Activated T-cell treated with anti-CD3 and anti-CD28 coated beads, Interleukin-2, amount 50 U/mL, for 24 hours (primary cell): Measurements from ENCODE around the gene TECPR1.

Source experiments
- DNase-seq: peaks from one replicate; pipeline ENCODE4 v3.0.0-alpha.2; 2020
- H3K27ac Mint-ChIP-seq: 2 replicates; pipeline ENCODE4 v1.8.0; 2020; ENCODE audit warnings: mild to moderate bottlenecking, mixed read lengths
- H3K27me3 Mint-ChIP-seq: 2 replicates; pipeline ENCODE4 v1.8.0; 2020; ENCODE audit warnings: mixed read lengths
- H3K36me3 Mint-ChIP-seq: 2 replicates; pipeline ENCODE4 v1.8.0; 2020; ENCODE audit warnings: low read depth, mixed read lengths
- H3K4me1 Mint-ChIP-seq: 2 replicates; pipeline ENCODE4 v1.8.0; 2020; ENCODE audit warnings: low read depth, mixed read lengths
- H3K4me3 Mint-ChIP-seq: 2 replicates; pipeline ENCODE4 v1.8.0; 2020; ENCODE audit warnings: mild to moderate bottlenecking, moderate library complexity, mixed read lengths
- H3K9me3 Mint-ChIP-seq: 2 replicates; pipeline ENCODE4 v1.8.0; 2020; ENCODE audit warnings: mixed read lengths

Gene TECPR1

GRCh38 chr7:98231493-98232262 lies 20.4 kb downstream of the TECPR1 start:
- H3K9me3 Mint-ChIP-seq: no peaks in the 10 kb centered on the region
- H3K4me1 Mint-ChIP-seq: no peaks in the 10 kb centered on the region
- H3K27me3 Mint-ChIP-seq: no peaks in the 10 kb centered on the region

GRCh38 chr7:98230746-98231471 lies 21.1 kb downstream of the TECPR1 start:
- no peaks in the 10 kb centered on the region for H3K27me3 Mint-ChIP-seq
- H3K9me3 Mint-ChIP-seq: no peaks in the 10 kb centered on the region
- H3K36me3 Mint-ChIP-seq: peaks cover 63% of the 10 kb centered on the region
- DNase-seq: no peak
- no peaks in the 10 kb centered on the region for H3K4me1 Mint-ChIP-seq
- no peak overlapping the region for H3K27ac Mint-ChIP-seq
- H3K4me3 Mint-ChIP-seq: no peak overlapping the region

More at GRCh38 chr7:98231493-98232262, 20.4 kb downstream of the TECPR1 start:
- DNase-seq: no peak
- Mint-ChIP-seq H3K36me3 (peaks cover 63% of the 10 kb centered on the region), H3K27ac (no peak overlapping the region), H3K4me3 (no peak overlapping the region)

GRCh38 chr7:98229991-98230745 lies 21.9 kb downstream of the TECPR1 start:
- peak overlapping the region; percentile 26 for H3K27ac Mint-ChIP-seq
- DNase-seq: no peak
- no peak overlapping the region for H3K4me3 Mint-ChIP-seq
- no peaks in the 10 kb centered on the region for H3K27me3 Mint-ChIP-seq
- H3K36me3 Mint-ChIP-seq: peaks cover 63% of the 10 kb centered on the region
- no peaks in the 10 kb centered on the region for H3K4me1 Mint-ChIP-seq
- H3K9me3 Mint-ChIP-seq: no peaks in the 10 kb centered on the region

- Mint-ChIP-seq H3K36me3 (peaks cover 56% of the 10 kb centered on the region), H3K4me3 (no peak overlapping the region), H3K27me3 (no peaks in the 10 kb centered on the region), H3K9me3 (no peaks in the 10 kb centered on the region), H3K27ac (no peak overlapping the region), H3K4me1 (no peaks in the 10 kb centered on the region)
- DNase-seq: no peak
These were observed 22.6 kb downstream of the TECPR1 start for GRCh38 chr7:98229441-98229840.

- Mint-ChIP-seq H3K27me3 (no peaks in the 10 kb centered on the region), H3K27ac (no peak overlapping the region), H3K36me3 (peaks cover 49% of the 10 kb centered on the region), H3K4me3 (no peak overlapping the region), H3K4me1 (no peaks in the 10 kb centered on the region), H3K9me3 (no peaks in the 10 kb centered on the region)
- DNase-seq: no peak
These were observed 23.2 kb downstream of the TECPR1 start for GRCh38 chr7:98228801-98229200.

GRCh38 chr7:98227939-98228338 lies 24.1 kb downstream of the TECPR1 start:
- Mint-ChIP-seq H3K4me1 (no peaks in the 10 kb centered on the region), H3K9me3 (no peaks in the 10 kb centered on the region), H3K27me3 (no peaks in the 10 kb centered on the region), H3K27ac (no peak overlapping the region), H3K36me3 (peaks cover 50% of the 10 kb centered on the region), H3K4me3 (no peak overlapping the region)
- DNase-seq: no peak

- H3K27ac Mint-ChIP-seq: peak overlapping the region; percentile 33
- H3K9me3 Mint-ChIP-seq: no peaks in the 10 kb centered on the region
- H3K4me3 Mint-ChIP-seq: no peak overlapping the region
- H3K36me3 Mint-ChIP-seq: peaks cover 52% of the 10 kb centered on the region
- no peak for DNase-seq
- H3K4me1 Mint-ChIP-seq: no peaks in the 10 kb centered on the region
- no peaks in the 10 kb centered on the region for H3K27me3 Mint-ChIP-seq
These were observed 26.0 kb downstream of the TECPR1 start for GRCh38 chr7:98225913-98226614.

- Mint-ChIP-seq H3K27me3 (no peaks in the 10 kb centered on the region), H3K4me1 (peaks cover 1% of the 10 kb centered on the region), H3K4me3 (no peak overlapping the region), H3K36me3 (peaks cover 48% of the 10 kb centered on the region), H3K9me3 (no peaks in the 10 kb centered on the region), H3K27ac (no peak overlapping the region)
- DNase-seq: no peak
These were observed 27.3 kb downstream of the TECPR1 start for GRCh38 chr7:98224701-98225181.

GRCh38 chr7:98223898-98224700 lies 27.9 kb downstream of the TECPR1 start:
- Mint-ChIP-seq H3K4me3 (no peak overlapping the region), H3K36me3 (peaks cover 48% of the 10 kb centered on the region), H3K27me3 (no peaks in the 10 kb centered on the region), H3K4me1 (peaks cover 6% of the 10 kb centered on the region), H3K9me3 (no peaks in the 10 kb centered on the region), H3K27ac (no peak overlapping the region)
- DNase-seq: no peak

- Mint-ChIP-seq H3K27me3 (no peaks in the 10 kb centered on the region), H3K4me1 (peaks cover 12% of the 10 kb centered on the region), H3K4me3 (no peak overlapping the region), H3K27ac (no peak overlapping the region), H3K36me3 (peaks cover 51% of the 10 kb centered on the region), H3K9me3 (no peaks in the 10 kb centered on the region)
- no peak for DNase-seq
These were observed 28.6 kb downstream of the TECPR1 start for GRCh38 chr7:98223351-98223897.

GRCh38 chr7:98222533-98223195 lies 29.4 kb downstream of the TECPR1 start:
- H3K4me1 Mint-ChIP-seq: peaks cover 16% of the 10 kb centered on the region
- no peaks in the 10 kb centered on the region for H3K9me3 Mint-ChIP-seq
- H3K4me3 Mint-ChIP-seq: no peak overlapping the region
- no peak for DNase-seq
- peaks cover 48% of the 10 kb centered on the region for H3K36me3 Mint-ChIP-seq
- H3K27ac Mint-ChIP-seq: no peak overlapping the region
- no peaks in the 10 kb centered on the region for H3K27me3 Mint-ChIP-seq

GRCh38 chr7:98221611-98222532 lies 30.2 kb downstream of the TECPR1 start:
- peaks cover 16% of the 10 kb centered on the region for H3K4me1 Mint-ChIP-seq
- DNase-seq: no peak
- no peaks in the 10 kb centered on the region for H3K27me3 Mint-ChIP-seq
- peaks cover 43% of the 10 kb centered on the region for H3K36me3 Mint-ChIP-seq
- H3K9me3 Mint-ChIP-seq: no peaks in the 10 kb centered on the region
- H3K4me3 Mint-ChIP-seq: no peak overlapping the region
- H3K27ac Mint-ChIP-seq: no peak overlapping the region
